ENCODE results near the gene PINK1.
"Not testable (repeated sequence)": the region's sequence is repeated elsewhere in the genome, so short reads cannot be mapped to it uniquely, and the experiment has no call there.

PINK1 gene

DNA sequence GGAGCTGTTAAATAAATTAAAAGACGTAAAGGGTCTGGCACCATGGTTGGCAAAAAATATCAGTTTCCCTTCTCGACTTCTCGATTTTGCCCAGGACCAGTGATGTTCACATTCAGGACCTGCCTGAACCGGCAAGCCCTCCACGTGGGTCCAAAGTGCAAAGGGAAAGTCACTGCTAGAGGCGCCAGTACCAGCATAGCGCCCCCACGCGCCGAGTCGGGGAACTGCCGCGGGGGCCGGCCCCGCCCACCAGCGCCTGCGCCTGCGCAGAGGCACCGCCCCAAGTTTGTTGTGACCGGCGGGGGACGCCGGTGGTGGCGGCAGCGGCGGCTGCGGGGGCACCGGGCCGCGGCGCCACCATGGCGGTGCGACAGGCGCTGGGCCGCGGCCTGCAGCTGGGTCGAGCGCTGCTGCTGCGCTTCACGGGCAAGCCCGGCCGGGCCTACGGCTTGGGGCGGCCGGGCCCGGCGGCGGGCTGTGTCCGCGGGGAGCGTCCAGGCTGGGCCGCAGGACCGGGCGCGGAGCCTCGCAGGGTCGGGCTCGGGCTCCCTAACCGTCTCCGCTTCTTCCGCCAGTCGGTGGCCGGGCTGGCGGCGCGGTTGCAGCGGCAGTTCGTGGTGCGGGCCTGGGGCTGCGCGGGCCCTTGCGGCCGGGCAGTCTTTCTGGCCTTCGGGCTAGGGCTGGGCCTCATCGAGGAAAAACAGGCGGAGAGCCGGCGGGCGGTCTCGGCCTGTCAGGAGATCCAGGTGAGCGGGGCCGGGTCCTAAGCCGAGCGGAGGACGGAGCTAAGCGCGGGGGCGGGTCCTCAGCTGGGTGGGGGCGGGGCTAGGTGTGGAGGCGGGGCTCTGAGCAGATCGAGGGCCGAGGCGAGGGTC, at the start of gene PINK1:
Gene PINK1, plus strand, starts transcription at position 269 of the 875 bp plus-strand sequence. Its CDS starts 91 bp downstream, at position 360.
- DNase-seq (ENCODE audit: low read depth): peak; percentile 74

DNA sequence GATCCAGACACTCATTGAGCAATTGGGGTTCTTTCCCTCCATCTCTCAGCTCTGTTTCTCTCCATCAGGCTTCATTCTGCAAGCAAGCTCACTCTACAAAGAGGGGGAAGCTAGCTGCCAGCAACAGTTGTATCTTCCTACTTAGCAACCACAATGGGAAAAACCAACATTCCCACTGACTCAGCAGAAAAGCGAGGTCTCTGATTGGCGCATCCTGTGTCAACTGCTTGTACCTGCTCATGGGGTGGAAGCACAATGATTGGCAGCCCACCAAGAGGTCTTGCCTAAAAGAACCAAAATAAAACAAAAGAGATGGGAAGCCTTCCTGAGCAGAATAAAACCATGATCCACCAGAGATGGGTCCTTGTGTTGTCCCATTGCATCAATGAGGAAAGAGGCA, 48.4 kb upstream of the PINK1 start:
- DNase-seq (ENCODE audit: low read depth): no peak

- DNase-seq (ENCODE audit: low read depth): no peak
These were observed 46.2 kb upstream of the PINK1 start for GRCh38 chr1:20586953-20587660.

GRCh38 chr1:20587661-20588053, 45.6 kb upstream of the PINK1 start:
- no peak for DNase-seq (ENCODE audit: low read depth)

DNA sequence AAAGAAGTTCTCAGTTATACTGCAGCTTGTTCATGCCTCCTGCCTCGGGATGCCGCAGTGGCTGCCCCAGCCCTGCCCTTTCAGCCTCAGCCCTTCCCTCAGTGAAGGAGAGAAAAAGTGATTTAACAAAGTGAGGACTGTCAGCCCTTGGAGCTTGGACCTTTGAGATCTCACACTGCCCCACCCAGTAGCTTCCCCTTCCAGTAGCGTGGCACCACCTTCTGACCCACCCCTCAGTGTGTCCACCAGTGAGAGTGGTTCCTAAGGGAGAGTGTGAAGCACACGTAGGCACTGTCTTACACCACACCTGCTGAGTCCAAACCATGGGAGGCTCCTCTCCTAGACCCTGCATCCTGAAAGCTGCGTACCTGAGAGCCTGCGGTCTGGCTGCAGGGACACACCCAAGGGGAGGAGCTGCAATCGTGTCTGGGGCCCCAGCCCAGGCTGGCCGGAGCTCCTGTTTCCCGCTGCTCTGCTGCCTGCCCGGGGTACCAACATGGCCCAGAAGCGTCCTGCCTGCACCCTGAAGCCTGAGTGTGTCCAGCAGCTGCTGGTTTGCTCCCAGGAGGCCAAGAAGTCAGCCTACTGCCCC, 44.5 kb upstream of the PINK1 start, which contains the start of gene CDA:
Gene CDA, plus strand, starts transcription at position 464 of the 592 bp plus-strand sequence. Its CDS starts 33 bp downstream, at position 497.
- DNase-seq (ENCODE audit: low read depth): no peak

GRCh38 chr1:20589331-20590278, 43.7 kb upstream of the PINK1 start:
- DNase-seq (ENCODE audit: low read depth): no peak

- no peak for DNase-seq (ENCODE audit: low read depth)
These were observed 42.9 kb upstream of the PINK1 start for GRCh38 chr1:20590306-20590777.

GRCh38 chr1:20593756-20594155, 39.5 kb upstream of the PINK1 start:
- no peak for DNase-seq (ENCODE audit: low read depth)

GRCh38 chr1:20594746-20595145, 38.5 kb upstream of the PINK1 start:
- no peak for DNase-seq (ENCODE audit: low read depth)

DNA sequence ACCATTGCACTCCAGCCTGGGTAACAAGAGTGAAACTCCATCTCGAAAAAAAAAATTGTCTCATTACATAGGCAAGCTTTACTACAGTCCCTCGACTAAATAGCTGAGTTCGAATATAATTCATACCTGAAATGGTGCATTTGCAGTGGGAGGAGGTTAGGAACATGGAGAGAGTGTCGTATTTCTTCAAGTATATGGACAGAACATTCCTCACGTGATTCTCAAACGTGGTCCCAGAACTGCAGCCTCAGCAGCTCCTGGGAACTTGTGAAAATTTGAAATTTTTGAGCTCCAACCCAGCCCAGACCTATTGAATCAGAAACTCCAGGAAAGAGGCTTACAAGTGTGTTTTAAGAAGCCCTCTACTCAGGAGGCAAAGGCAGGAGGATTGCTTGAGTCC, 37.2 kb upstream of the PINK1 start:
- DNase-seq (ENCODE audit: low read depth): no peak

DNA sequence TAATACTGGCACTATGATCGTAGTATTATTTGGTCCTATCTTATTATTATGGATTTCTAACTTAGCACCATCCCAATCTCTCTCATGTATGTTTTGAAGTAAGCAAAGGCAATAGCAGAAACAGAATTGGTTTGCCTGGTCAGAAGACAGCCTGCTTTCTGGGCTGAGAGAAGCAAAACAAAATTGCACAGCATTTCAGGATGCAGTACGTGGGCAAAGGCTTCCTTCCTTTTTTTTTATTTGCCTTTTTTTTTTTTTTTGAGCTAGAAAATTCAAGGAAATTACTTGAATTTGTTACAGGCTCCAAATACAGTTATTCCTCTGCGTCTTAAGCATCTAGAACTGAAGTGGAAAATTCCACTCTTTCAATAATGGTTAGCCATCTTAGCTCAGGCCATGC, 35.6 kb upstream of the PINK1 start:
- no peak for DNase-seq (ENCODE audit: low read depth)

DNA sequence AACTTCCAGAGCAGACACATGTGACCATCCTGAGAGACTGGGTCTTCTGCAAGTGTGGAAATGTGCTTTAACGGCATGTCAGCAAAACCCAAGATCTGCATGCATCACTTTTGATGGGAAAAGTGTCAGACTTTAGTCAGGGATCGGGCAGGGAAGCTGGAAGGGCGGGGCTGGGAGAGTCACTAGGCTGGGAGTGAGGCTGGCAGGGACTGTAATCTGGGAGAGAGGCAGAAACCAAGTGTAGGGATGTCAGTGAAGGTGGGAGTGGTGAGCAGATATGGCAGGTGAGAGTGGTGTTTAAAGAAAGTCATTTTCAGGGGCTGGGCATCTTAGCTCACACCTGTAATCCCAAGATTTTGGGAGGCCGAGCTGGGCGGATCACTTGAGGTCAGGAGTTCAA, 33.1 kb upstream of the PINK1 start:
- no peak for DNase-seq (ENCODE audit: low read depth)

GRCh38 chr1:20601129-20601825, 32.0 kb upstream of the PINK1 start:
- no peak for DNase-seq (ENCODE audit: low read depth)

- DNase-seq (ENCODE audit: low read depth): no peak
These were observed 30.3 kb upstream of the PINK1 start for GRCh38 chr1:20602851-20603450.

- no peak for DNase-seq (ENCODE audit: low read depth)
These were observed 29.5 kb upstream of the PINK1 start for GRCh38 chr1:20603504-20604464.

DNA sequence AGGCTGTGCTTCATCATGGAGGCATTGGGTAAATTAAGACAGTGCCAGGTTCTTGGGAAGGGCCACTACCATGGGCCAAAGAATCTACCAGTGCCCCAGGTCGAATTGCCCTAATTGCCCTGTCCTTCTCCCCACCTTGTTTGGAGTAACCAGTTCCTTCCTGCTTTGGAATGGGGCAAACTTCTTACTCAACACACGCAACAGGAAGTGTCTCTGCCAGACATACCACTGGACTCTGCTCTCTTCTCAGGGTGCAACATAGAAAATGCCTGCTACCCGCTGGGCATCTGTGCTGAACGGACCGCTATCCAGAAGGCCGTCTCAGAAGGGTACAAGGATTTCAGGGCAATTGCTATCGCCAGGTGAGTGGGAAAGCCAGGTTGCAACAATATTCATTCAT, 28.6 kb upstream of the PINK1 start:
- DNase-seq (ENCODE audit: low read depth): no peak

GRCh38 chr1:20606801-20607570, 26.3 kb upstream of the PINK1 start:
- DNase-seq (ENCODE audit: low read depth): not testable (repeated sequence)

- DNase-seq (ENCODE audit: low read depth): no peak
These were observed 23.7 kb upstream of the PINK1 start for GRCh38 chr1:20609541-20609940.

Measured in stimulated activated CD8-positive, alpha-beta memory T cell treated with anti-CD3 and anti-CD28 coated beads, Interleukin-15, amount 100 ng/mL, for 1 hour (primary cell).